LNCAP (cell line): ENCODE measurements around the gene CTNNA2.

ENCODE experiments used
- TF ChIP-seq, protein P1 (sequence below): fragments of 450-650 bp; IDR thresholded peaks from 2 replicates; pipeline ENCODE4 v1.5.1; 2017; ENCODE audit warnings: mild to moderate bottlenecking

CTNNA2 gene

DNA sequence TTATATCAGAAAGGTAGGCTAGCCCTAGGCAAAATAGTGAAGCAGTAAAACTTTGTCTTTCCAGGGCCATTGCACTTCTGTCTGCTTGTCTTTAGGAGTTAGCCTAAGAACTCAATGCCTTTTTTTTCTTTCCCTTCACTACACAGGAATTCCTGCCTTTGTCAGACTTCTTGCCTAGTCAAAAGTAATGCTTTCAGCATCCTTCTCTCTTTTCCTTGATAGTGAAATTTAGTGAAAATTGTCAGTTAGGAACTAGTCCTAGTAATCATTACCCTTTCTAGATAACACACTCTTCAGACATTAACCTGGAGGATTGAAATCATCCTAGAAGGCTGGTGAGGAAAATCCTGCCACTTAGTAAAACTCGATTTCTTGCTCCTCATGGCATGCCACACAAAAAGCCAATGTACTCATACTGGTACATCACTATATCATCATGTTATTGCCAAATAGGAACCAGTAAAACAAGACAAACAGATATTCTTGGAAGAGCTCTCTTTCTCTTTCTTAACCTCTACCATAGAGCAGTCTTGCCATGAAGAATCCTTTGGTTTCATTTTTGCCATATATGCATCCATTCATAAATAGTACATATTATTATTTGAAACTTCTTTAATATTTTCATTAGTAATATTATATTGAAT, 320.5 kb downstream of the CTNNA2 start:
- TF ChIP-seq, protein P1, sequence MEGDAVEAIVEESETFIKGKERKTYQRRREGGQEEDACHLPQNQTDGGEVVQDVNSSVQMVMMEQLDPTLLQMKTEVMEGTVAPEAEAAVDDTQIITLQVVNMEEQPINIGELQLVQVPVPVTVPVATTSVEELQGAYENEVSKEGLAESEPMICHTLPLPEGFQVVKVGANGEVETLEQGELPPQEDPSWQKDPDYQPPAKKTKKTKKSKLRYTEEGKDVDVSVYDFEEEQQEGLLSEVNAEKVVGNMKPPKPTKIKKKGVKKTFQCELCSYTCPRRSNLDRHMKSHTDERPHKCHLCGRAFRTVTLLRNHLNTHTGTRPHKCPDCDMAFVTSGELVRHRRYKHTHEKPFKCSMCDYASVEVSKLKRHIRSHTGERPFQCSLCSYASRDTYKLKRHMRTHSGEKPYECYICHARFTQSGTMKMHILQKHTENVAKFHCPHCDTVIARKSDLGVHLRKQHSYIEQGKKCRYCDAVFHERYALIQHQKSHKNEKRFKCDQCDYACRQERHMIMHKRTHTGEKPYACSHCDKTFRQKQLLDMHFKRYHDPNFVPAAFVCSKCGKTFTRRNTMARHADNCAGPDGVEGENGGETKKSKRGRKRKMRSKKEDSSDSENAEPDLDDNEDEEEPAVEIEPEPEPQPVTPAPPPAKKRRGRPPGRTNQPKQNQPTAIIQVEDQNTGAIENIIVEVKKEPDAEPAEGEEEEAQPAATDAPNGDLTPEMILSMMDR, result no peak

DNA sequence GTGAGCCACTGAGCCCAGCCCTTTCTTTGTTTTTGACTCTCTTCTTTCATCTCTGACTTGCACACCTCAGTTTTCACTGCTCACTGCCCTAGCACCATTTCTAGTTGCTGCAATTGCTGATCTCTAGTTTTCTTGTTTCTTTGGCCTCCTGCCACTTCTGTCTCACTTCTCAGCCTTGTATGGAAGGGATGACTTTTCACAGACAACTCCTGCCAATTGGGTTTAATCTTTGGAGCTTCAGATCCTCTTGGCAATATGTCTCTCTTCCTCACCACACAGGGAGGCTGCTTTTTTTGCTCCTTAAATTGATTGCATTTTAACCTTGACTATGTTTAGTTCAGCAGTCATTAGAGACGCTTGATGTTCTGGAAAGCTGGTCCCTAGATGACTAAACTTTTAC, 323.1 kb downstream of the CTNNA2 start:
- TF ChIP-seq, protein P1, result no peak

DNA sequence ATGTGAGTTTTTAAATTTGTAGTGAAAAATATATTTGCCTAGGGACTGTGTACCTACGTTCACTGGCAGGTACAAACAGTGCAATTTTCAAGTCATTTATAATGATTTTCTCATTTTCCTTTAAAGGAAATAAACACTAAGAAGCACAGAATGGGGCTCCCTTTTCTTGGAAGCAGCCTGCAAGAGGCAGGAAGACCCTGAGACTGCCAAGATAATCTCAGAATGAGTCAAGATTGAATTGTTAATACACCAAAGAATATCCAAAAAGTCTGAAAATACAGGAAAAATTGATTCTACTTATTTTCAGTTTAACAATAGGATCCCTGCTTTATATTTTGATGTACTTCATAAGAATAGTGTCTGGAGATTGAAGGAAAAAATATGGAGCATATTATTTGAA, 331.2 kb downstream of the CTNNA2 start:
- TF ChIP-seq, protein P1, result no peak

DNA sequence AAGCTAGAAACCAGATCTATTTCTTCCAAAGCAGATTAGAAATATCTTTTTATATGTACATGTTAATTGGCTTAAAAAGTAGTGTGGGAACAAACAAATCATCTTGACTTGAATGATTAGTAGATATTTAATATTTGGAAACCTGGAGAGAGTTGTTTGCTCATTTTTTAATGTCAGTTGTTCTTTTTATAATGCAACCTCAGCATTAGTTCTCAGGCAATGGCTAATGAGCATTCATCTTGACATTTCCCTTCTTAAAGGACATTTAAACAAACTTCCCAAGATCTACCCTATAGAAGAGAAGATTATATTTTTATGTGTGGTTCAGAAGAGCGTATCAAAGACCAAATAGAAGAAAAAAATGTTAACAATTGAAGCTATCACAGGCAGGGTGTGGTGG, 334.0 kb downstream of the CTNNA2 start:
- TF ChIP-seq, protein P1, result no peak

DNA sequence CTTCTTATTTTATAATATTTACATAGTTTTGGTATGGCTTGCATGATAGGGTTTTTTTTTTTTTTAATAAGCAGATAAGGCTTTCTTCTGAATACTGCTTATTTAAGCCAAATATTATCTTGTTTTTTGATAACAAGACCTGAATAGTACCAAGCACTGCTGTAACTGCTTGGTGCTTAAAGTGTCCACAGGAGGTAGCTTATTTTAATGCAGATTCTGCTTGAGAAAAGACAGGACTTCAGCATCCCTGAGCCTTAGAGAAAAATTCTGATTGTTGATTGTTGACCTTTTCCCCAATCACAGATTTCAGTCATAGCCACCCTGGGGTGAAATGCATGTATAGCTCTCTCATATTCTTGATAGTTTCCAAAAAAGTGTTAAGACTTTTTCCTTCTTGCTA, 336.4 kb downstream of the CTNNA2 start:
- TF ChIP-seq, protein P1, result no peak

DNA sequence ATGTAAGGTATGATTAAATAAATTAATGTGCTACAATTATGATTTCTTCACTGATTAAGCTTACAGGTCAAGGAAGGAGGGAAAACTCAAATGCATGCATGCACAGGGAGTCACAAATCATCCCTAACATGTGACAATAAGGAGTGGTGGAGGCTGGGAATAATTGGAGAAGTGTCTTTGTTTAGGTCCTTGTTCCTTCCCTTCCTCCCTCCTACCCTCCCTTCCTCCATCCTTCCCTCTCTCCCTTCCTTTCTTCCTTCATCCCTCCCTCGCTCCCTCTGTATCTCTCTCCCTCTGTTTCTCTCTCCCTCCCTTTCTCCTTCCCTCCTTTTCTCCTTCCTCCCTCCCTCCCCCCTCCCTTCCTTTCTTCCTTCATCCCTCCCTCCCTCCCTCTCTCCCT, 337.1 kb downstream of the CTNNA2 start:
- TF ChIP-seq, protein P1, result no peak

DNA sequence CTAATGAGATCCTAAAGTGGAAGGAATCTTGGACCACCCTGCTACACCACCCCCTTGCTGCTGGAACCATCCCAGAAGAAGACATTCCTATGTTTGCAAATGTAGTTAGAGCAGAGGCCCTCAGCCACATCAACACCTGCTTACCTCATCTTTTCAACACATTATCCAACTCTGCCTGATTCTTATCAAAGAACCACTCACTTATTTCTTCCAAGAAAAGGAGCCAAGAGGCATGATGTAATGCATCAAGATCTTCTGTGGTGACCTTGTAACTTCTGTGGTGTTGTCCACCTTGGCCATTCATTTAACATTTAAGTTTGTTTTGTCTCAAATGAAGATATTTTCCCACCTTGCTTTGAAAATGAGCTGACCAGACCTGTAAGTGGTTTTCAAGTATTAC, 338.1 kb downstream of the CTNNA2 start:
- TF ChIP-seq, protein P1, result no peak
